ENCODE data around the gene CARD18.
"Not testable (repeated sequence)": the region's sequence is repeated elsewhere in the genome, so short reads cannot be mapped to it uniquely, and the experiment has no call there.

Gene CARD18

DNA sequence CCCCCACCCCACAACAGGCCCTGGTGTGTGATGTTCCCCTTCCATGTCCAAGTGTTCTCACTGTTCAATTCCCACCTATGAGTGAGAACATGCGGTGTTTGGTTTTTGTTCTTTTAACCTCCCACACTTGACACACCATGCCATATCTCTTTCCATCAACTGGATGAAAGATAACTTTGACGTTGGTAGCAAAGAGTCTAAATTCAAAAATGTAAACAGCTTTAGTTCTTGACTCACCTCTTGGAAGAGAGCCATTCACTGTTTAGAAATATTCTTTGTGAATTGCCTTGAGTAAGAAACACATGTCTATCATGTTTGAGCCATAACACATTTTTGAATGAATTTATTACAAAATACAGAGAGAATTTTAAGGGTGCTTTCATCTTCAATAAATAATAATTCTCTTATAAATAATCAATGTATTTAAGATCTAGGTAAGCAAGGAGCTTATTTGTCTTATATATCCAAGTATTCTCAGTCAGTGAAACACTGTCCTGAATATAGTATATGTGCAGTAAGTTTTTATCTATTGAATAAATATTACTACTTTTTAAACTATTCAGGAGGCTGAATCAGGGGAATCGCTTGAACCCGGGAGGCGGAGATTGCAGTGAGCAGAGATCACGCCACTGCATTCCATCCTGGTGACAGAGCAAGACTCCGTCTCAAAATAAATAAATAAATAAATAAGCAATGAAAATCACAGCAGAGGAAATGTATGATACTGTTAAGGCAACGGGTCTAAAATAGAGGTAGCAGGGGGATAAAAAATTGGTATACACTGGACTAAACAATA, 6.7 kb downstream of the CARD18 start:
- DNase-seq (ENCODE audit: low spot score): no peak

DNA sequence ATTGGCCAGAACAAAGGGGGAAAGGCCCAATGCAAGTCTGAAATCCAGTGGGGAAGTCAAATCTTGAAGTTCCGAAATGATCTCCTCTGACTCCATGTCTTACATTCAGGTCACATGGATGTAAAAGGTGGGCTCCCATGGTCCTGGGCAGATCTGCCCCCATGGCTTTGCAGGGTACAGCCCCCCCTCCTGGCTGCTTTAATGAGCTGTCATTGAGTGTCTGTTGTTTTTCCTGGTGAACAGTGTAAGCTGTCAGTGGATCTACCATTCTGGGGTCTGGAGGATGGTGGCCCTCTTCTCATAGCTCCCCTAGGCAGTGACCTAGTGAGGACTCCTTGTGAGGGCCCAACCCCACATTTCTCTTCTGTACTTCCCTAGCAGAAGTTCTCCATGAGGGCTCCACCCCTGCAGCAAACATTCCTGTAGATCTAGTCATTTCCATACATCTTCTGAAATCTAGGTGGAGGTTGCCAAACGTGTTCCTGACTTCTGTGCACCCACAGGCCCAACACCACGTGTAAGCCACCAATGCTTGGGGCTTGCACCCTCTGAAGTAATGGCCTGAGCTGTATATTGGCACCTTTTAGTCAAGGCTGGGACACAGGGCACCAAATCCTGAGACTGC, 9.3 kb downstream of the CARD18 start:
- DNase-seq (ENCODE audit: low spot score): no peak

DNA sequence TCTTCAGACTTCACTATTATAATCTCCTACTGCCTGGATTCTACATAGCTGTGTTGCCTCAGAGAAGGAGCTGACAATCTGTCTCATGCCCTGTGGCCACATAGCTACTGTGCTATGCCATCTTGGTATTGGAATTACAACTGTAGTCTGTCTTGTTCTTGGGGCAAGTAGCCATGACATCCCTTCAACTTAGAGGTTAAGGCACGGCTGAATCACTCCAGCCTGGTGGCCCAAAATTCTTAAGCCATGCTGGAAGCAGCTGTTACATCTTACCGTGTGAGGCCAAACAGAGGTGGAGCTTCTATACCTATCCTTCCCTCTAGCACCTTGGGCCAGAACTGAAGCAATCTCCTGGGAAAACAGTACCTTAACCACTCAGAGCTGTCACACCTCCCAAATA, 14.8 kb downstream of the CARD18 start:
- no peak for DNase-seq (ENCODE audit: low spot score)

DNA sequence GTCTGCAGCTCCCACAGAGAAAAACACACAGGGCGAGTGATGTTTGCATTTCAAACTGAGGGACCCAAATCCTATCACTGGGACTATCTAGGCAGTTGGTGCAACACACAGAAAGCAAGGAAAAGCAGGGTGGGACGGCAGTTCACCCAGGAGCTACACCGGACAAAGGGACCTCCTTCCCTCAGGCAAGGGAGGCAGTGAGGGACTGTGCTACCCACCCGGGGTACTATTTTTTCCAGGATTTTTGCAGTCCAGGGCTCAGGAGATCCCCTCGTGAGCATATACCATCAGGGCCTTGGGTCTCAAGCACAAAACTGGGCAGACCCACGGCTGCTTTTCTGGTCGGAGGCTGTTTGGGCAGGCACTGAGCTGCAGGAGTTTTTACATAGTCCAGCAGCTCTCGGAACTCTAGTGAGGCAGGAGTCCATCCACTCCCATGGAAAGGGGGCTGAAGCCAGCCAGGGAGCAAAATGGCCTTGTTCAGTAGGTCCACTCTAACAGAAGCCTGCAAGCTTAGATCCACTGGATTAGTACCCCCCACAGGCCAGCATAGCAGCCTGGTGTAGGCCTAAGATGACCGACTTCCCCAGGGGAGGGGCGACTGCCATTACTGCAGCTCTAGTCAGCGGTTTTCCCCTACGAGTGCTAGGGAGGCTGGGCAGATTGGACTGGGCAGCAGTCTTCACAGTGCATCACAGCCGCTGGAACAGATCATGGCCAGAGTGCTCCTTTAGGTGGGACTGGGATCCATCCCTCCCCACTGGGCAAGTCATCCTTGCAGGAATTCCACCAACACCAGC, 28.2 kb downstream of the CARD18 start:
- DNase-seq (ENCODE audit: low spot score): no peak

DNA sequence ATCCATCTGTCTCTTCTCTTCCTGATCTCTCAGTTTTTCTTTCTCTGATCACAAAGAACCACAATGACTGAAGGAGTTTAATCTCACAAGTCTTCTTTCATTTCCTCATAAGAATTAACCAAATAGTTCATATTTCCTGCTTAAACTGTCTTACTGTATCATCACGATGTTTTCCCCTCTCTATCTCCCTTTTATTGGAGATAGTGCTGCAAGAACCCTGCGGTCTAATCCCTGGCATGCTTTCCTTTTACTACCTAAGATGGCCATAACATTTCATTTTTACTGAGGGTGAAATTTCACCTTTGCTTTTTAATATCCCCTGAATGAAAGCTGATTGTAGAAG, 28.9 kb downstream of the CARD18 start:
- no peak for DNase-seq (ENCODE audit: low spot score)

DNA sequence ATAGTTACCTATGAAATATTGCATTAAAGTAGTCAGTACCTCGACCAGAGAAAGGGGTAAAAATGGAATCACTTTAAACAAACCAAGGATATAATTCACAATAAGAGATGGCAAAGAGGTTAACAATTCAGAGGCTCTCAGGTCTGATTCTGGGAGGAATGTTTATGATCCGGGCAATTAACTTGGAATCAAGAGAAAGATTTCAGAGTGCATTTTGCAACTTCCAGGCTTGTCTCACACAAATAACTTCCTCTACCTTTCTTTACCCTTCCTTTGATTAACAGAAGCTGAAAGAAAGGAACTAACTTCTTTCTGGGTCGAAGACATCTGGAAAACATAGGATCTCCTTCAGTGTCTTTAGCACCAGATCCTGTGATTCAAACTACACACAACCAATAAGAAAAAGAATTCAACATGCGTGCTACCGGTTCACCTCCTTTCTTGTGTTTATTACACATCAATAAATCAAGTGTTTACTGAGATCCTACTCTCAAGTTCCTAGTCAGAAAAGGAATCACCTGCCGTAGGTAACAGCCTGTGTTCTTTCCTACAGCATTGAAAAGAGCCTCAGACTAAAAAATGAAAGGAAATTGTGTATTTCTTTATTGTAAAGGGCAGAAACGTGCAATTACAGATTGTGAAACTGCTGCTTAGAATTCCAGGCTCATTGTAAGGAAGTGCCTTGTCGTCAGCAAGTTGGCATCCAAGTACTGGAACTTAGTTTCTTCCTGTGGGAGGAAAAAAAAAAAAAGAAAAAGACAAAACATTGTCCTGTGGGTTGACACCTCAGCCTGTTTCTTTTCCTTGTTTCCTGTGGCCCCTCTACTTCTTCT, 29.5 kb downstream of the CARD18 start:
- DNase-seq (ENCODE audit: low spot score): no peak

DNA sequence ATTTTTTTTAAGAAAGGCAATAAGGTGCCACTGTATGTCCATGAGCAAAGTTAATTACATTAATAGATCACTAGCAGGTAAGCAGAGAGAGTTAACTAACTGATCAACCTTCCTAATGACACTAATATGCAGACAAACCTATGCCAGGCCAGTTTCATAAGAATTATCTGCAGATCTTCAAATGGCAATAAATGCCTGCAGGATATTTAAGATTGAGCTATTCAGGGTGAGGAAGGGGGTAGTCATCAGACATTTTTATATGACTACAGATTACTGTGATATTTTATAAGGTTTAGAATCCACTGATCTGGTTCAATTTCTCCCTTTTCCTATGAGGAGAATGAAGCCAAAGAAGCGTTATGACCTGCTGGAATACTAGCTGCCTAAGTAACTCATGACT, 30.2 kb downstream of the CARD18 start:
- no peak for DNase-seq (ENCODE audit: low spot score)

DNA sequence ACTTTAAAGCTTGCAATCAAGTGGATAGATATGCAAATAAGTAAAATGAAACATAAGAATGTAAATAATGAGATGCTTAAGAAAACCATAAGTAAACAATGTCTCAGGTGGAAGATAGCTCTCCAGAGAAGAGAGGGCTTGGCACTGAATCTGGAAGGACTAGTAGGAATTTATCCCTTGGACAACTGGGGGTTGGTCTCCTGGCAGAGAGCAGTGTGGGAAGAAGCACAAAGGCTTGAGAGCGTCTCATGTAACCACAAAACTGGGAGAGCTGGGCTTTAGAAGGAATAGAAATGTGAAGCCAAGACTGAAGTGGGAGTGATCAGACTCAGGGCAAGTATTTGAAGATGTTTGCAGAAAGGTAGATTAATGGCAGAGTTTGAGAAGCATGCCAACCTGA, 31.3 kb downstream of the CARD18 start:
- no peak for DNase-seq (ENCODE audit: low spot score)

DNA sequence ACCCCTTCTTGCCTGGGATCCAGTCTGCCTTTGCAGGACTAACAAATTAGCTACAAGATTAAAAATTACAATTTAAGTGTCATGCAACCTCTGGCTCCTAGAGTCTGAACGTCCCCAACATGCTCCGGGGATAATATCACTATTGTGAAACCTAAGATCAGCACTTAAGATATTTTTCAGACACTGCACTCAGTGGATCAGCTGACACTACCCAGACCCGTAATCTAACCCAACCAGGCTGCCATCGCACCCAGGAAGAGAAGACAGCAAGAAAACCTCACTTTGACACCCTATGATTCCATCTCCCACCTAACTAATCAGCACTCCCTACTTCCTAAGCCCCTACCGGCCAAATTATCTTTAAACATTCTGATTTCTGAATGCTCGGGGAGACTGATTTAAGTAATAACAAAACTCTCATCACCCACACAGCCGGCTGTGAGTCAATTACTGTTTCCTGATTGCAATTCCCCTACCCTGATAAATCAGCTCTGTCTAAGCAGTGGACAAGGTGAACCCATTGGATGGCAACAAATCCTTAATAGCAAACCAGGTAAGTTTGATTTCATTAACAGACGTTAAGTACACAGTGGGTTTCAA, 32.2 kb downstream of the CARD18 start:
- DNase-seq (ENCODE audit: low spot score): not testable (repeated sequence)

DNA sequence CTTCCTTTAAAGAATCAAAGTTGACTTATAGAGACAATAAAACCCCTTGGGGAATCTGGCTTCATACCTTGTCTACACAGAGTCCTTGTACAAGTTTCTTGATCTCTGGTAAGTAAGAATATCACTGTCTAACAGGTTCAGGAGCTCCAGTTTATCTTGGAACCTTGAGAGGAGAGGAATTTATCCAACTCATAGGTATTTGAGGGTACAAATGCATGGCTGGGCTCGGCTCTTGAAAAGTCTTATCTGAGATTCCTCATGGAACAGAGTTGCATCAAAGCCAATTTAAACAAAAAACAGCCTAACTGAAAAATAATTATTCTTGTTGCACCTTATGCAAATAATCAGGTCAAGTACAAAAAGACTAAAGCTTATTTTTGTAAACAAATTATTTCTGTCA, 33.4 kb downstream of the CARD18 start:
- no peak for DNase-seq (ENCODE audit: low spot score)

DNA sequence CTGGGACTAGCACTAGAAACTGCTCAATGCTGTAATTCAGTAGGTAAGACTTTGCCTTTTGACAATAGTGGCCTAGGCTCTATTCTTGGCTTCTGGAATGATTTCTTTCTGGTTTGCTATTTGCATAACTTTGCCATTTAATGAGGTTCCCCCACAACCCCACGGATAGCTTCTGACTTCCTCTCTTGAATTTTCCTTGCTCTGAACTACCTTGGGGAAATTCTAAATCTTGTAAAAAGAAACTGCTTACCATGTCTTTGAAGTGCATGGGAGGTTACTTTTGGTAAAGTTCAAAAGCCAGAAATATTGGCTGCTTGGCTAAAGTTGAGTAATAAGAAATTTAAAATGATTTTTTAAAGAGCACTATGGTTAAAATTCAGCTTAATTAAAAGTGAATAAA, 35.3 kb downstream of the CARD18 start:
- no peak for DNase-seq (ENCODE audit: low spot score)

DNA sequence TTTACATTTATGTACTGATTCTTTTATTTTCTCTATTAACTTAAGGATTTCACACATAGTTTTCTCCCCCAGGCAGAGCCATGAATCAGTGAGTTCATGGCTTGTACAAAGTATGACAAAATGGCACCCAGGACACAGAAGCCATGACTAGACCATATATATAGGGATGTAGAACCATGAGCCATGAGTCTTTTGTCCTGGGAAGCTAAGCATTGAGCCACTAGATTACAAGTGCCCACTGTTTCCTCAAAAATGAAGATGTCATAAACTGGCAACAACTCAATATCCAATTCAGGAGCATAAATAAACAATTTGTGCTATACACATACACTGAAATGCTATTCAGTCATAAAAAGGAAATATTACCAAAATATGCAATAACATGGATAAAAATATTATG, 36.2 kb downstream of the CARD18 start:
- DNase-seq (ENCODE audit: low spot score): no peak

DNA sequence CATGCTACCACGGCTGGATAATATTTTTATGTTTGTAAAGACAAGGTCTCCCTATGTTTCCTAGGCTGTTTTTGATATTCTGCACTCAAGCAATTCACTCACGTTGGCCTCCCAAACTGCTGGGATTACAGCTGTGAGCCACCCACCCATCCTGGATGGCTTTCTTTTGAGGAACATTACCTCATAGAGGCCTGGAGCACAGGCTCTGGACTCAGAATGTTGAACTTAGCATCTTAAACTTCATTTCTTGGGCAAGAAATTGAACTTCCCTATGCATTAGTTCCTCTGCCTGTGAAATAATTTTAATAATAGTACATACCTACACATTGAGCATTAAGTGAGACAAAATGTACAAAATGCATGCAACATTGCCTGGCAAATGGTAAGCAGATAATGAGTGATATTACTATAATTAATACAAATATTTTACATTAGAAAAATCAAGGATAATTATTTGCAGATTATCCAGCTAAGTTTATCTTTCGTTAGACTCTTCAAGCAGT, 37.4 kb downstream of the CARD18 start:
- not testable (repeated sequence) for DNase-seq (ENCODE audit: low spot score)

DNA sequence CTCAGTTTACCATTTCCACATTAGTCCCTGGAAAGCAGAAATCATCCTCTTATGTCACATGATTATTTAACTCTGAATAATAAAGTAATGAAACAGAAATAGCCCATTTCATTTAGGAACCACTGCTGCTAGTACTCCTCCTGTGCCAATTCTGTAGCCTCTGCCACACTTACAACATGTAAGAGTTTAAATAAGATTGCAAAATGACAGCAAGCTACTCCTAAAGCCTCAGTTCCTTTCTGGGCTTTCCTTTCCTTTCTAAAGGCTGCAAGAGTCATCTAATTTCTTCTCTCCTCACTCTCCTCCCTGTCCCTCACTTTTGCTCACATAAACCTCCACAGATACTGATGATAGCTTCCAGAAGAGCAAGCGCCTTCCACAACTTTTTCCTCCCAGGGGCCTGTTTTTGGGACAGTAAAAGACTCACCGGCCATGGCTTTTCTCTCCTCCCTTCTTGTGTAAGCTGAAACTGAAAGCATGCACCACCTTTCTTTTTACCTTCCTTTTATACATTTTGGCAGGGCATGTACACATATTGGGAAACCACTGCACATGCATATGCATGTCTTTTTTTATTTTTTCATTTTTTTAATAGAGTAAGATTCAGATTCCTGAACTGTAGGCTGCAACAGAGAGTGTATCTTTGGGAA, 38.5 kb downstream of the CARD18 start:
- DNase-seq (ENCODE audit: low spot score): no peak

DNA sequence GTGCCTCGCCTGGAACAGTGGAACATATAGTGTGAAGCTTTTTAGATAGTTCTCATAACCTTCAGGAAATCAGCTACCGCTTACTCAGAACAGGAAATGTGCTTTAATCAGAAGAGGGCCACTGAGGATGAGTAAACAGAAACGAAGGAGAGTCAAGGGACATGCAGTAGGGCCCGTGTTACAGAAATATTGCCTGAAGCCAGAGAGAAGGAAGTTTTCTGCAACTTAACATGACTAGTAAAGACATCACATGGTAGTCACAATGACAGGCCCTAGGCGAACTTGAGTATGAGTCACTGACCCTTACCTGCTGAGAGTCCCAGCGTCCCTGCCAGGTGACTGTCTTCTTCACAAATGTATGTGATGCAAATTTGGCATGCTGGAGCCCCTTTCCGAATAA, 39.4 kb downstream of the CARD18 start:
- no peak for DNase-seq (ENCODE audit: low spot score)

DNA sequence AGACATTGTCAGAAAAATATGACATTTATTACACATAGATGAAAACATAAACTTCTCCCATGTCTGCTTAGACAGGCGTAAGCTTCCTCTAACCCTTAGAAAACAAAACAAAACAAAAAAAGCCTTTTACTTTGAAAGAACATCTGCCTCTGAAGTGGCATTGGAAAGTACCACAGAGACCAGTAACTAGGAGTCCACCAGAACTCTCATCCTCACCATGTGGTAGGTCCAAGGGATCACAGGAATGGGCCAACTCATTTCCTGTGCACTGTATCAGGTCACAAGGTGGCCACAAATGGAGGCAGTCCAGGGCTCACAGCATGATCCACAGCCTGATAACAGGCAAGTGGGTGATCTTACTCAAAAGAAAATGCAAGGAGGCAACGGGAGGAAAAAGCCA, 40.0 kb downstream of the CARD18 start:
- DNase-seq (ENCODE audit: low spot score): not testable (repeated sequence)

DNA sequence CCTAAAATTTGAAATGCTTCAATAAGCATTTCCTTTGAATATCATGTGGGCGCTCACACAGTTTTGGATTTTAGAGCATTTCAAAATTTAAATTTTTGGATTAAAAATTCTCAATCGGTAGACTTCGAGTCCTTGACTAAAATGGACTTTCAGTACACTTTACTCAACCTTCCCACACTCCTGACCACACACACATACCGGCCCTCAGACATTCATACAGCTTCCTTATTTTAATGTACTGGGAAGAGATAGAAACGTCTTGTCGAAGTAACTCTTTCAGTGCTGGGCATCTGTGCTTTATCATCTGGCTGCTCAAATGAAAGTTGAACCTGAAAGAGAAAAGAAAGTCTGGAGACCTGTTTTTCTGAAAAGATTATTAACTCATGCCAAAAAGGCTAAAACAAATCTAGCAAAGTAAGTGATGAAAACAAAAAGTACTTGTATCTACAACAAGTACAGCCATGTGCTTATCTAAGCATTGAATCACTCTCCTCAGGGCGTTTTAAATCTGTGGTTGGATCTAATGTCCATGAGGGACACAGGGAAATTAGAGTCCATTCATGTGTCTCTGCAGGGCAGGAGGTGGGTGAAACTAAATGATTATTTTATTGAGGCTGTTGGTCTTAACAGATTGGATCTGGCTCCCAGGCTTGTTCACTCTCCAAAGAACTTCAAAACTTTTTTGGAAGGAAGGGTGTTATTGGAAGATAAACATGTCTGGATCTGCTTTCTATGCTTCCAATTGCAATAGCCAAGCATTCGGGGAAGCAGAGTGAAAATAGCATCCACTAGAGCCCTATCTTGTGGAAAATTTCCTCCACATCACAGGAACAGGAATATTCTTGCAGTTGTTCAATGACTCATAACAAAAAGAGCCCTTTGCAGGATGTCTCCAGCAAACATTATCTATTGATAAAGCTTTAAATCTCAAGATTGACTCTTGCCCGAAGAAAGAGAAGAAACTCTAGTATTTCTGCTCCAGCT, 47.0 kb downstream of the CARD18 start:
- DNase-seq (ENCODE audit: low spot score): no peak
